Measurements from ENCODE around the gene AP5B1. TPM values are rescaled to one million over a fixed set of nuclear protein-coding genes. Genes with fewer than 3 reads are reported as not detected.

The AP5B1 gene
- total and polyA plus RNA-seq, 4 donors = 8.6 to 35.5 (median 24.0) TPM

GRCh38 chr11:65778901-65779668, 1.7 kb downstream of the AP5B1 start:
- Histone ChIP-seq H3K4me3 (peak overlapping the region; percentile 79), H3K9ac (ENCODE audit: insufficient read depth in 1 of 2, low read length in 2 of 2) (no peak overlapping the region), H3K4me1 (ENCODE audit: control insufficient read depth in 5 of 5, insufficient read depth in 5 of 5, low read length in 5 of 5) (peaks cover 0 to 12% (median 3%) of the 10 kb centered on the region in 5 donors), H3K9me3 (ENCODE audit: control insufficient read depth in 4 of 4, insufficient read depth in 3 of 4, low read length in 3 of 4) (no peaks in the 10 kb centered on the region), H3K36me3 (ENCODE audit: control insufficient read depth in 4 of 4, insufficient read depth in 4 of 4, low read length in 4 of 4) (peaks cover 0 to 24% (median 0%) of the 10 kb centered on the region in 4 donors), H3K27me3 (ENCODE audit: control insufficient read depth in 3 of 3, insufficient read depth in 3 of 3, low read length in 2 of 3) (peaks cover 0 to 3% (median 0%) of the 10 kb centered on the region in 3 donors), H3K27ac (ENCODE audit: low read depth in 1 of 2, low read length in 1 of 2) (peak overlapping the region in 1 of 2 donors; percentile 41)
- 84 to 93% methylated on average over 25 of the region's 25 CpGs for WGBS, 2 donors
- no peak for TF ChIP-seq CTCF (IDR thresholded peaks at IDR 0.05; ENCODE audit: control extremely low read depth, extremely low read depth)
- DNase-seq (no peak), ATAC-seq (ENCODE audit: insufficient read depth, low FRiP score) (no peak)

GRCh38 chr11:65778431-65778900, 2.3 kb downstream of the AP5B1 start:
- 89 to 94% methylated on average over 20 of the region's 20 CpGs for WGBS, 2 donors

GRCh38 chr11:65777821-65778361, 2.9 kb downstream of the AP5B1 start:
- 73 to 87% methylated on average over 23 of the region's 23 CpGs for WGBS, 2 donors
- Histone ChIP-seq H3K4me3 (no peak overlapping the region), H3K9ac (ENCODE audit: insufficient read depth in 1 of 2, low read length in 2 of 2) (no peak overlapping the region), H3K27ac (ENCODE audit: low read depth in 1 of 2, low read length in 1 of 2) (no peak overlapping the region), H3K4me1 (ENCODE audit: control insufficient read depth in 5 of 5, insufficient read depth in 5 of 5, low read length in 5 of 5) (peaks cover 0 to 12% (median 3%) of the 10 kb centered on the region in 5 donors), H3K9me3 (ENCODE audit: control insufficient read depth in 4 of 4, insufficient read depth in 3 of 4, low read length in 3 of 4) (no peaks in the 10 kb centered on the region), H3K36me3 (ENCODE audit: control insufficient read depth in 4 of 4, insufficient read depth in 4 of 4, low read length in 4 of 4) (peaks cover 0 to 24% (median 0%) of the 10 kb centered on the region in 4 donors), H3K27me3 (ENCODE audit: control insufficient read depth in 3 of 3, insufficient read depth in 3 of 3, low read length in 2 of 3) (peaks cover 0 to 3% (median 0%) of the 10 kb centered on the region in 3 donors)
- ATAC-seq (ENCODE audit: insufficient read depth, low FRiP score) = no peak
- TF ChIP-seq CTCF (IDR thresholded peaks at IDR 0.05; ENCODE audit: control extremely low read depth, extremely low read depth) = no peak
- DNase-seq = no peak

More at GRCh38 chr11:65778431-65778900, 2.3 kb downstream of the AP5B1 start:
- peaks cover 0 to 3% (median 0%) of the 10 kb centered on the region in 3 donors for H3K27me3 ChIP-seq (ENCODE audit: control insufficient read depth in 3 of 3, insufficient read depth in 3 of 3, low read length in 2 of 3)
- TF ChIP-seq CTCF (IDR thresholded peaks at IDR 0.05; ENCODE audit: control extremely low read depth, extremely low read depth) = no peak
- DNase-seq = no peak
- H3K9ac ChIP-seq (ENCODE audit: insufficient read depth in 1 of 2, low read length in 2 of 2) = no peak overlapping the region
- peaks cover 0 to 24% (median 0%) of the 10 kb centered on the region in 4 donors for H3K36me3 ChIP-seq (ENCODE audit: control insufficient read depth in 4 of 4, insufficient read depth in 4 of 4, low read length in 4 of 4)
- H3K4me3 ChIP-seq = no peak overlapping the region
- no peaks in the 10 kb centered on the region for H3K9me3 ChIP-seq (ENCODE audit: control insufficient read depth in 4 of 4, insufficient read depth in 3 of 4, low read length in 3 of 4)
- ATAC-seq (ENCODE audit: insufficient read depth, low FRiP score) = no peak
- H3K4me1 ChIP-seq (ENCODE audit: control insufficient read depth in 5 of 5, insufficient read depth in 5 of 5, low read length in 5 of 5) = peaks cover 0 to 12% (median 3%) of the 10 kb centered on the region in 5 donors
- H3K27ac ChIP-seq (ENCODE audit: low read depth in 1 of 2, low read length in 1 of 2) = no peak overlapping the region
